ENCODE data around the gene SRMS.
A peak's percentile ranks its signal among the peaks of the same experiment; 100 is the strongest.

The SRMS gene

GRCh38 chr20:63536997-63537524 lies 10.5 kb downstream of the SRMS start, which contains the start of gene PTK6:
Gene PTK6 (minus strand): TSS chr20:63537376. CDS start chr20:63537314, 62 bp downstream.
- DNase-seq = peak in 1 of 3 experiments; percentile 50

- DNase-seq = peak in 2 of 3 experiments; percentile 76 to 88
Measured at GRCh38 chr20:63536241-63536977, 11.1 kb downstream of the SRMS start.

GRCh38 chr20:63534831-63535651 lies 12.5 kb downstream of the SRMS start:
- DNase-seq = peak in 2 of 3 experiments; percentile 65 to 70

GRCh38 chr20:63534427-63534830 lies 13.1 kb downstream of the SRMS start:
- no peak for DNase-seq

- no peak for DNase-seq
Measured at GRCh38 chr20:63533871-63534393, 13.6 kb downstream of the SRMS start.

- DNase-seq = no peak
Measured at GRCh38 chr20:63533388-63533787, 14.2 kb downstream of the SRMS start.

- no peak for DNase-seq
Measured at GRCh38 chr20:63532449-63532971, 15.0 kb downstream of the SRMS start.

GRCh38 chr20:63531686-63532448 lies 15.7 kb downstream of the SRMS start:
- DNase-seq = no peak

- DNase-seq = no peak
Measured at GRCh38 chr20:63530788-63531160, 16.8 kb downstream of the SRMS start.

GRCh38 chr20:63529861-63530787 lies 17.4 kb downstream of the SRMS start:
- DNase-seq = no peak

GRCh38 chr20:63529180-63529860 lies 18.2 kb downstream of the SRMS start:
- DNase-seq = no peak

GRCh38 chr20:63527184-63527583 lies 20.4 kb downstream of the SRMS start:
- DNase-seq = no peak

- DNase-seq = no peak
Measured at GRCh38 chr20:63525971-63526370, 21.6 kb downstream of the SRMS start.

- no peak for DNase-seq
Measured at GRCh38 chr20:63525185-63525584, 22.4 kb downstream of the SRMS start.

GRCh38 chr20:63522981-63523611 lies 24.5 kb downstream of the SRMS start:
- DNase-seq = no peak

- DNase-seq = no peak
Measured at GRCh38 chr20:63522091-63522868, 25.3 kb downstream of the SRMS start.

GRCh38 chr20:63521602-63522001 lies 25.9 kb downstream of the SRMS start:
- no peak for DNase-seq

GRCh38 chr20:63520934-63521601 lies 26.5 kb downstream of the SRMS start:
- peak; percentile 76 to 85 (median 83) for DNase-seq

- DNase-seq = peak; percentile 90 to 92 (median 90)
Measured at GRCh38 chr20:63520504-63520933, 27.0 kb downstream of the SRMS start, which contains the start of gene PPDPF. Gene PPDPF (plus strand): TSS chr20:63520765. CDS start chr20:63521309, 544 bp downstream.
